GM12875 (cell line): ENCODE data around the gene RGS12.

Experiments used
- H3K4me3 ChIP-seq: one replicate; pipeline ENCODE4 v1.5.1; 2011; ENCODE audit warnings: low read depth, low read length, control low read depth
- TF ChIP-seq, protein P1 (sequence below): IDR thresholded peaks from 2 replicates; pipeline ENCODE4 v1.5.1; 2011; ENCODE audit warnings: low read depth, mild to moderate bottlenecking, control low read depth, inconsistent platforms, low read length, moderate library complexity, borderline replicate concordance; ENCODE audit not compliant: insufficient read depth

RGS12 gene, protein sequence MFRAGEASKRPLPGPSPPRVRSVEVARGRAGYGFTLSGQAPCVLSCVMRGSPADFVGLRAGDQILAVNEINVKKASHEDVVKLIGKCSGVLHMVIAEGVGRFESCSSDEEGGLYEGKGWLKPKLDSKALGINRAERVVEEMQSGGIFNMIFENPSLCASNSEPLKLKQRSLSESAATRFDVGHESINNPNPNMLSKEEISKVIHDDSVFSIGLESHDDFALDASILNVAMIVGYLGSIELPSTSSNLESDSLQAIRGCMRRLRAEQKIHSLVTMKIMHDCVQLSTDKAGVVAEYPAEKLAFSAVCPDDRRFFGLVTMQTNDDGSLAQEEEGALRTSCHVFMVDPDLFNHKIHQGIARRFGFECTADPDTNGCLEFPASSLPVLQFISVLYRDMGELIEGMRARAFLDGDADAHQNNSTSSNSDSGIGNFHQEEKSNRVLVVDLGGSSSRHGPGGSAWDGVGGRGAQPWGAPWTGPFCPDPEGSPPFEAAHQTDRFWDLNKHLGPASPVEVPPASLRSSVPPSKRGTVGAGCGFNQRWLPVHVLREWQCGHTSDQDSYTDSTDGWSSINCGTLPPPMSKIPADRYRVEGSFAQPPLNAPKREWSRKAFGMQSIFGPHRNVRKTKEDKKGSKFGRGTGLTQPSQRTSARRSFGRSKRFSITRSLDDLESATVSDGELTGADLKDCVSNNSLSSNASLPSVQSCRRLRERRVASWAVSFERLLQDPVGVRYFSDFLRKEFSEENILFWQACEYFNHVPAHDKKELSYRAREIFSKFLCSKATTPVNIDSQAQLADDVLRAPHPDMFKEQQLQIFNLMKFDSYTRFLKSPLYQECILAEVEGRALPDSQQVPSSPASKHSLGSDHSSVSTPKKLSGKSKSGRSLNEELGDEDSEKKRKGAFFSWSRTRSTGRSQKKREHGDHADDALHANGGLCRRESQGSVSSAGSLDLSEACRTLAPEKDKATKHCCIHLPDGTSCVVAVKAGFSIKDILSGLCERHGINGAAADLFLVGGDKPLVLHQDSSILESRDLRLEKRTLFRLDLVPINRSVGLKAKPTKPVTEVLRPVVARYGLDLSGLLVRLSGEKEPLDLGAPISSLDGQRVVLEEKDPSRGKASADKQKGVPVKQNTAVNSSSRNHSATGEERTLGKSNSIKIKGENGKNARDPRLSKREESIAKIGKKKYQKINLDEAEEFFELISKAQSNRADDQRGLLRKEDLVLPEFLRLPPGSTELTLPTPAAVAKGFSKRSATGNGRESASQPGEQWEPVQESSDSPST (N-terminal part only)

DNA sequence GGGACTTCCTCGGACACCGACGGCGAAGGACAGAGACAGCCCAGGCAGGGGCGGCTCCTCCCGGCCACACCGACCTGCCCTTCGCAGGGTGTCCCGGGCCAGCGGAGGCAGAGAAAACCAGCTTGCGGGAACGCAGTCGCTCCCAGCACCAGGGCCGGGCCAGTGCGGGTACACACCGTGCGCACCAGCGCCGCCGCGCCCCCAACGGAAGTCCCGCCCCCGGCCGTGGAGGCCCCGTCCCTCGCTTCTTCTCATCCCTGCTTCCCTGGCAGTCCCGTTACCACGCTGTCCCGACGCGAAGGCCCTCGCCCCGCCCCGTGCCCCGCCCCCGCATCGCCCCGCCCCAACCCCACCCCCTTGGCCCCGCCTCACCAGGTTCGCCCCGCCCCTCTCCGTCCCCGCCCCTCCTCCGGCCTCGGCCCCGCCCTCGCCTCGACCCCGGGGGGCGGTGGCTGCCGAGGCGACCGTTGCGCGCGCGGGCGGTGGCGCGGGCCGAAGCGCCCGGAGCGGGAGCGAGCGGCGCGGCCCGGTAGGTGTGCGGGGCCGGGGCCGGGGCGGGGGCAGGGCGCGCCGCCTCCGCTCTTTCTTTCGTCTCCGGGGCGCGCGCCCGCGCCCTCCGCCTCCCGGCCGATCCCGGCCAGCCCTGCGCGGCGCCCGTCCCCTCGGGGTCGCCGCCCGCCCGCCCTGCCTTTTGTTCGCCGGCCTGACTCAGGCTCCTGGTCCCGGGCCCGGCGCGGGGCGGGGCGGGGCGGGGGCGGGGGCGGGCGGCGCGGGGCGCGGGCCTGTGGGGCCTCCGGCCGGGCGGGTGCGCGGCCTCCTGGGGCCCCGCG lies at the start of gene RGS12:
Gene RGS12, plus strand, starts transcription at position 451 of the 830 bp plus-strand sequence. CDS start 23,150 bp downstream, outside the sequence.
- TF ChIP-seq, protein P1, sequence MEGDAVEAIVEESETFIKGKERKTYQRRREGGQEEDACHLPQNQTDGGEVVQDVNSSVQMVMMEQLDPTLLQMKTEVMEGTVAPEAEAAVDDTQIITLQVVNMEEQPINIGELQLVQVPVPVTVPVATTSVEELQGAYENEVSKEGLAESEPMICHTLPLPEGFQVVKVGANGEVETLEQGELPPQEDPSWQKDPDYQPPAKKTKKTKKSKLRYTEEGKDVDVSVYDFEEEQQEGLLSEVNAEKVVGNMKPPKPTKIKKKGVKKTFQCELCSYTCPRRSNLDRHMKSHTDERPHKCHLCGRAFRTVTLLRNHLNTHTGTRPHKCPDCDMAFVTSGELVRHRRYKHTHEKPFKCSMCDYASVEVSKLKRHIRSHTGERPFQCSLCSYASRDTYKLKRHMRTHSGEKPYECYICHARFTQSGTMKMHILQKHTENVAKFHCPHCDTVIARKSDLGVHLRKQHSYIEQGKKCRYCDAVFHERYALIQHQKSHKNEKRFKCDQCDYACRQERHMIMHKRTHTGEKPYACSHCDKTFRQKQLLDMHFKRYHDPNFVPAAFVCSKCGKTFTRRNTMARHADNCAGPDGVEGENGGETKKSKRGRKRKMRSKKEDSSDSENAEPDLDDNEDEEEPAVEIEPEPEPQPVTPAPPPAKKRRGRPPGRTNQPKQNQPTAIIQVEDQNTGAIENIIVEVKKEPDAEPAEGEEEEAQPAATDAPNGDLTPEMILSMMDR = no peak
- peak within 1 kb of the TSS; percentile 71 for H3K4me3 ChIP-seq

DNA sequence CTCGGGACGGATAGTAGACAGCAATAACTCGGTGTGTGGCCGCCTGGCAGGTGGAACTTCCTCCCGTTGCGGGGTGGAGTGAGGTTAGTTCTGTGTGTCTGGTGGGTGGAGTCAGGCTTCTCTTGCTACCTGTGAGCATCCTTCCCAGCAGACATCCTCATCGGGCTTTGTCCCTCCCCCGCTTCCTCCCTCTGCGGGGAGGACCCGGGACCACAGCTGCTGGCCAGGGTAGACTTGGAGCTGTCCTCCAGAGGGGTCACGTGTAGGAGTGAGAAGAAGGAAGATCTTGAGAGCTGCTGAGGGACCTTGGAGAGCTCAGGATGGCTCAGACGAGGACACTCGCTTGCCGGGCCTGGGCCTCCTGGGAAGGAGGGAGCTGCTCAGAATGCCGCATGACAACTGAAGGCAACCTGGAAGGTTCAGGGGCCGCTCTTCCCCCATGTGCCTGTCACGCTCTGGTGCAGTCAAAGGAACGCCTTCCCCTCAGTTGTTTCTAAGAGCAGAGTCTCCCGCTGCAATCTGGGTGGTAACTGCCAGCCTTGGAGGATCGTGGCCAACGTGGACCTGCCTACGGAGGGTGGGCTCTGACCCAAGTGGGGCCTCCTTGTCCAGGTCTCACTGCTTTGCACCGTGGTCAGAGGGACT lies 49.6 kb upstream of the RGS12 start:
- TF ChIP-seq, protein P1 = no peak
- no peak overlapping the region for H3K4me3 ChIP-seq

DNA sequence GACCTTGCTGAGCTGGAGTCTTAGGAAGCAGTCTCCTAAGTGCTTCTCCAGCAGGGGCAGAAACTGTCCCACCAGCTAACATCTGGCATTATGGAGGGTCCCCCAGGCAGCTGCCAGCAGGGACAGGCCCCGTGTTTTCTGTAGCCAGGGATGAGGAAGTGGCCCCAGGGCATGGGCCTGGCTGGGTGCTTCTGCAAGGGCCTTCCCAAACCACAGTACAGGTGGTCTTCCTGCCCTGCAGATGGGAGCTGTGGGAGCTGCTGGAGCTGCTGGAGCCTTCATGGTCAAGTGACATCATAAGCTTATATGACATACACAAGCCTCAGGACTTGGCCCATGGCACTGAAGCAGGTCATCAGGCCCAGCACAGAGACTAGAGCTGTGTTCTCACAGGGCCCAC lies 48.8 kb upstream of the RGS12 start:
- TF ChIP-seq, protein P1 = no peak
- H3K4me3 ChIP-seq = no peak overlapping the region

DNA sequence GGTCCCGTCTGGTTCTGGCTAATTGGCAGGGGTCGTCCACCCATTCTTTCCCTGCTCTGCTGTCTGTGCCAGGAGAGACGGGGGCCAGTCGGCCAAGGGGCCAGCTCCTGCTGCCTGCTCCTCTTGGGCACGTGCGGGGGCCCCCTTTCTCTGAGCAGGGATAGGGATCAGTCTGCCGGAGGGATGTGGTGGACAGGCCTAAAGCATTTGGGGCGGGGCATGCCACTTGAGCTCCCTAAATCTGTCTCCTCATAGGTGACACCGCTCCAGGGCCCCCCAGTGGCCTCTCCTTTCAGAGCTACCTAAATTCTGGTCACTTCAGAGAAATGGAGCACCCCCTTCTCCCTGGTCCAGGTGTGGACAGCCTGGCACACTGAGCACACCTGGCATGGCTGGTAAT lies 48.1 kb upstream of the RGS12 start:
- no peak overlapping the region for H3K4me3 ChIP-seq
- TF ChIP-seq, protein P1 = no peak

DNA sequence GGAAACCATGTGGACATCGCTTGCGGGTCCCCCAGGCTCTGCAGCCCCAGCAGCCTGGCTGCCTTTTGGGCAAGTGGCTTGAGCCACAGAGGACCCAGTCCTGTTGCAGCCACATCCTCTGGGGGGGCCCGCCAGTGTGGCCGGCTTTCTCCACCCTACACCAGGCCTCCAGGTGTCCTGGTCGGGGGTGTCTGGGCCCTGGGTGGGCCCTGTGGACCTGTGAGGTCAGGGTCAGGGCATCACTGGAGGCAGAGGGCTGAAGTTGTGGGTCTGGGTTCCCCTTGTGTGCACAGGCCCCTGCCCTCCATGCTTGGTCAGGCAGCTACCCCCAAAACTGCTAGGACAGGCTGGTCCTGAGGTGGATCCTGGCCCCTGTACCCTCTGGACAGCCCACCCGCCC lies 47.1 kb upstream of the RGS12 start:
- H3K4me3 ChIP-seq = no peak overlapping the region
- TF ChIP-seq, protein P1 = no peak
